Esophagus squamous epithelium (tissue), 5 donors: ENCODE data around the gene PLD3. TPM values are rescaled to one million over a fixed set of nuclear protein-coding genes. Genes with fewer than 3 reads are reported as not detected.

Experiments
- DNase-seq: peaks from one replicate; lab custom pipeline; 2025; lab: John Stamatoyannopoulos, UW
- H3K27ac ChIP-seq, 4 donors: fragments of 200-600 bp; sonication (generic); one replicate each; pipeline ENCODE4 v1.5.1; 2016 to 2019; ENCODE audit warnings: mild to moderate bottlenecking in 1 of 4
- H3K27me3 ChIP-seq, 4 donors: fragments of 200-600 bp; sonication (generic); 1 replicate in 3 of 4; 2 replicates in 1 of 4; pipeline versions ENCODE4 v1.5.1 to v1.6.0; 2017 to 2021; ENCODE audit warnings: antibody characterized with exemption in 1 of 4
- H3K36me3 ChIP-seq, 3 donors: fragments of 200-600 bp; sonication (generic); one replicate each; pipeline ENCODE4 v1.5.1; 2016 to 2019
- H3K4me1 ChIP-seq, 3 donors: fragments of 200-600 bp; sonication (generic); one replicate each; pipeline ENCODE4 v1.5.1; 2017 to 2019
- H3K4me3 ChIP-seq, 4 donors: fragments of 200-600 bp; sonication (generic); 1 replicate in 3 of 4; 2 replicates in 1 of 4; pipeline ENCODE4 v1.5.1; 2016 to 2019; ENCODE audit warnings: mild to moderate bottlenecking in 2 of 4, moderate library complexity in 1 of 4
- H3K9me3 ChIP-seq, 3 donors: fragments of 200-600 bp; sonication (generic); one replicate each; pipeline ENCODE4 v1.5.1; 2016 to 2019
- CTCF ChIP-seq, 6 experiments: fragments of 450-650 bp in 4 of 6; fragments of 200-600 bp in 2 of 6; sonication (generic) in 2 of 6; IDR thresholded peaks; one replicate each; pipeline ENCODE4 v1.5.1; 2016 to 2019; ENCODE audit warnings: antibody characterized with exemption in 6 of 6, mild to moderate bottlenecking in 4 of 6, moderate library complexity in 4 of 6
- POLR2A ChIP-seq, 4 donors: fragments of 450-650 bp; IDR thresholded peaks; one replicate each; pipeline ENCODE4 v1.6.1; 2017; ENCODE audit warnings: antibody characterized with exemption in 4 of 4, mild to moderate bottlenecking in 4 of 4, moderate library complexity in 3 of 4
- WGBS, 2 donors: methylation state at CpG; one replicate each; pipeline ENCODE4 v1.1.5; 2018; 5-methylcytosine and 5-hydroxymethylcytosine counted together
- intact Hi-C: fragments of 100-400 bp; cut with DNase I; formaldehyde crosslinking; loops from one replicate; pipeline ENCODE4 v1.15.0; 2022
- total RNA-seq, 4 donors: library from RNA; depleted of rRNA; stranded (reverse); fragments of >200 nt; gene quantifications; one replicate each; pipeline ENCODE4 v1.1.0, GENCODE V29; 2016
- donor health status: DM: yes; HTN: yes; CAD: no.

Gene PLD3
- total RNA-seq, 4 donors from 2014 or later: 56.8 to 163 (median 128) TPM

- Histone ChIP-seq H3K4me1 (peaks cover 7 to 26% (median 10%) of the 10 kb centered on the region in 3 donors), H3K36me3 (peaks cover 0 to 7% (median 0%) of the 10 kb centered on the region in 3 donors), H3K27me3 (no peaks in the 10 kb centered on the region), H3K4me3 (no peak overlapping the region), H3K27ac (no peak overlapping the region), H3K9me3 (no peaks in the 10 kb centered on the region)
- 67 to 92% methylated on average over 4 to 5 of the region's 20 CpGs for WGBS, 2 donors
- no peak for TF ChIP-seq POLR2A (IDR thresholded peaks at IDR 0.05)
- no peak for TF ChIP-seq CTCF (IDR thresholded peaks at IDR 0.05)
- no peak for DNase-seq
- intact Hi-C loops: no loop called here
Measured at GRCh38 chr19:40396886-40397567, 48.5 kb downstream of the PLD3 start.

- intact Hi-C loops: no loop called here
- no peaks in the 10 kb centered on the region for H3K9me3 ChIP-seq
- H3K36me3 ChIP-seq: peaks cover 0 to 7% (median 0%) of the 10 kb centered on the region in 3 donors
- H3K4me1 ChIP-seq: peaks cover 7 to 22% (median 10%) of the 10 kb centered on the region in 3 donors
- H3K4me3 ChIP-seq: no peak overlapping the region
- no peak overlapping the region for H3K27ac ChIP-seq
- no CpG with 5 or more reads among the region's 22 CpGs for WGBS, 2 donors
- no peak for DNase-seq
- TF ChIP-seq POLR2A (IDR thresholded peaks at IDR 0.05) (no peak), CTCF (IDR thresholded peaks at IDR 0.05) (no peak)
- no peaks in the 10 kb centered on the region for H3K27me3 ChIP-seq
Measured at GRCh38 chr19:40397568-40397906, 49.0 kb downstream of the PLD3 start.

GRCh38 chr19:40398417-40399131 is 50.1 kb downstream of the PLD3 start:
- H3K9me3 ChIP-seq: no peaks in the 10 kb centered on the region
- no peak for DNase-seq
- H3K36me3 ChIP-seq: peaks cover 0 to 7% (median 0%) of the 10 kb centered on the region in 3 donors
- 57 to 61% methylated on average over 27 to 39 of the region's 49 CpGs for WGBS, 2 donors
- no peak overlapping the region for H3K27ac ChIP-seq
- peaks cover 0 to 22% (median 3%) of the 10 kb centered on the region in 3 donors for H3K4me1 ChIP-seq
- H3K27me3 ChIP-seq: no peaks in the 10 kb centered on the region
- TF ChIP-seq POLR2A (IDR thresholded peaks at IDR 0.05) (no peak), CTCF (IDR thresholded peaks at IDR 0.05) (no peak)
- H3K4me3 ChIP-seq: peak overlapping the region in 2 of 4 donors; percentile 5 to 34
- intact Hi-C loops: no loop called here

GRCh38 chr19:40400559-40400958 is 52.1 kb downstream of the PLD3 start:
- Histone ChIP-seq H3K36me3 (peaks cover 0 to 7% (median 0%) of the 10 kb centered on the region in 3 donors), H3K9me3 (no peaks in the 10 kb centered on the region), H3K27me3 (no peaks in the 10 kb centered on the region), H3K4me1 (peaks cover 0 to 32% (median 12%) of the 10 kb centered on the region in 3 donors), H3K27ac (no peak overlapping the region), H3K4me3 (no peak overlapping the region)
- no peak for TF ChIP-seq POLR2A (IDR thresholded peaks at IDR 0.05)
- no peak for TF ChIP-seq CTCF (IDR thresholded peaks at IDR 0.05)
- DNase-seq: no peak
- intact Hi-C loops: no loop called here
- 54 to 57% methylated on average over 2 to 3 of the region's 3 CpGs for WGBS, 2 donors
